SH-SY5Y (cell line): ENCODE results near the gene PDZRN4.

Source experiments
- GATA2 ChIP-seq: IDR thresholded peaks from 2 replicates; pipeline ENCODE4 v1.6.1; 2011; ENCODE audit warnings: mild to moderate bottlenecking, low read depth, low read length
- GATA3 ChIP-seq: IDR thresholded peaks from 2 replicates; pipeline ENCODE4 v1.6.1; 2011; ENCODE audit warnings: low read depth, mild to moderate bottlenecking, low read length, moderate library complexity

PDZRN4 gene

DNA sequence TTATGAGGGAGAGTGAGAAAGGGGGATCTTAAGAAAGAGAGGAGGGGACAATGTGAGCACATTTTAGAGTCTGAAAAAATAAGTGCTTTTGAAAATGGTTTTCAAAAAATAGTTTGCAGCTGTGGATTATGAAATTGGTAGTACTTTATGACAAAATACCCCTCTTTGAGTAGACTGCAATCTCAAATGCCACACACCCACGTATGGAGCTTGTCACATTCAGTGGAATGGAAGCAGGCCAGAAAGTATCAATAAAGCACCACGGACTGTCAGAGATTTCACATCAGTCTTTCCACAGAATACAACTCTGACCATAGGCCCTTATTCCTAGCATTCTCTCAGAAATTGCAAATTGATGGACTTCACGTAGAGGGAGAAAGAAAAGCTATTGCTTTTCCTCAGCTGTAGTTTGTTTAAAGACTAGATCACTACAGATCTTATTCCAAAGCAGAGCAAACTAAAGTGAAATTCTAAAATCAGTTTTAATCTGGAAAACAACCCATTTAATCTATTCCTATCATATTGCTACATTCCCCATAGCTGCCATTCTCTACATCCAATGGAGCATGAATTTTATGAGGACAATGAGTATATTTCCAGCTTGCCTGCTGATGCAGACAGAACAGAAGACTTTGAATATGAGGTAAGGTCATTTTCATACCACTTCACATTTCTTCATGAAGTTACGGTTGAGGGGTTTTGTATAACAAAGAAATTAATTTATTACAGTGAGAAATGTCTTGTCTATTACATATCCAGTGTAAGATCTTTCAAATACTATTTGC, 321.3 kb downstream of the PDZRN4 start:
- TF ChIP-seq GATA3 (no peak), GATA2 (no peak)

- no peak for TF ChIP-seq GATA3
- no peak for TF ChIP-seq GATA2
Measured at GRCh38 chr12:41510470-41510869, 322.4 kb downstream of the PDZRN4 start.

GRCh38 chr12:41511247-41511646, 323.1 kb downstream of the PDZRN4 start:
- no peak for TF ChIP-seq GATA2
- TF ChIP-seq GATA3 = no peak

DNA sequence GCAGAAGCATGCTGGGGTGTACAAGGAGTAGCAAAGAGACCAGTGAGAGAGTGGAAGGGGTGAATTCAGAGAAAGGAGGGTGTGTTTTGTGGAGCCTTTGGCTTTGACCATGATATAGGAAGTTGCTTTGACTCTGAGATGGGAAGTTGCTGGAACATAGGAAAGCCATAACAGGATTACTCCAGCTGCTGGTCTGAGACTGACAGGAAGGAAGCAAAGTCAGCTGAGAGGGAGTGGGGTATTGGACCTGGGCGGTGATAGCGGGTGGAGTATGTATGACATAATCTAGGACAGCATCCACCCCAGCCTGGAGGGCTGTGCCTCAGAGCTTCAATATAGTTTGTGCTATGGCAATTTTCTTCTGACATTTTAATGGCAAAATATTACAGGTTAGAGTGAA, 324.4 kb downstream of the PDZRN4 start:
- TF ChIP-seq GATA2 = no peak
- no peak for TF ChIP-seq GATA3

- no peak for TF ChIP-seq GATA2
- TF ChIP-seq GATA3 = no peak
Measured at GRCh38 chr12:41514021-41514777, 326.1 kb downstream of the PDZRN4 start.

DNA sequence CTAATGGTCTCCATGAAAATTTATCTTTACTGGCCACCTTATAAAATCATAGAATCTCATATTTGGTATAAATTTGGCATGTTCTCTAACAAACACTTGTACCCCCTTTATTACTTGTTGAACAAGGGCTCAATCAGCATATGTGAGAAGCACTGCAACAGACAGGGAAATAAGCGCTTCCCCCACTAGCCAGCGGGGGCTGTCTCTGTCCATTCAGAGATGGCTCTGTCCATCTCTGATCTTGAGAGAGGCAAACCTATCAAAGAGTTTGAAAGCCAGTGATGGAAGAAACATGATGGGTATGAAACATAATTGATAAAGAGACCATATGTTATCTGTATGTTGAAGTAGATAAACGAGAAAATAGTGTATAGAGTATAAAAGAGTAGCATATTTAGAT, 326.8 kb downstream of the PDZRN4 start:
- TF ChIP-seq GATA2 = no peak
- TF ChIP-seq GATA3 = no peak

DNA sequence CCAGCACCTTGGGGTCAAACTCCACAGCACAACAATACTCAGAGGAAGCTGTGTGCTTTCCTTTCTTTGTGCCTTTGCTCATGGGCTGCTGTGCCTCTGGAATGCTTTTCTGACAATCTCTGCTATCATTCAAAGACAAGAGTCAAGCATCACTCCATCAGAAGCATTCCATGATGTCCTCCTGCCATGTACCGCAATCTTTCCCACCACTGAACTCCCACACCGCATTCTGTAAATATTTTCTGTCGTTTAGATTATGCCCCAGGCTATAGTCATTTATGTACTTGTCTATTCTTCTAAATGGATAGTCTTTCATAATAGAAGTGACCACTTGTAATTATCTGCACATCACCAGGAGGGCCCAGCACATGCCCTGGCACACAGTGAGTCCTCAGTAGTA, 327.8 kb downstream of the PDZRN4 start:
- no peak for TF ChIP-seq GATA3

GRCh38 chr12:41520869-41521268, 332.7 kb downstream of the PDZRN4 start:
- TF ChIP-seq GATA2 (no peak), GATA3 (no peak)

- TF ChIP-seq GATA3 = no peak
Measured at GRCh38 chr12:41521872-41522379, 333.8 kb downstream of the PDZRN4 start.

- TF ChIP-seq GATA3 = no peak
- no peak for TF ChIP-seq GATA2
Measured at GRCh38 chr12:41527062-41527461, 338.9 kb downstream of the PDZRN4 start.

DNA sequence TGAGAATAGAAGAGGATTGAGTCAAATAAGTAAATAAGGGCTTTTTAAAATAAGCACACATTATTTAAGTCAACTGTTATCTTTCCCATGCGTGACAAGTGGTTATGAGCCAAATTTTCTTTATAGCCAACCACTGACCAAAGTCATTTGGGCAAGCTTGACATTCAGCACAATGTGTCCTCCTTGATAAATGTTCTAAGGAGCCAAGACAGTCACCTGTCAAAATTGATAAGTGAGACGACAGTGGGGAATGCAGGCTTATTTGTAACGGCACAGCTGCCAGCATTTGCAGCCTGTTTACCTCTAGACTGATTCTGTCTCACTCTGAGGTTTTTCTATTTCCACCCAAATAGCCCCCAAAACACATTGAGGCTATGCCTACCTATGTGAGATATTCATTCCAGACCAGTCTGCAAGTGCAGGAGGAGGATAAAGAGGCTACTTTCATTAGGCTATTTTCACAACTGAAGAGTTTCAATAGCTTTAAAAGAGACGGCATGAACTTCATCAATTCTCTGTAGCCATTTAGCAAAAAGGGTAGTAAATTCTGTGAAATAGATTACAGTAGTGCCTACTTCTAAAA, 339.5 kb downstream of the PDZRN4 start:
- TF ChIP-seq GATA2 (no peak), GATA3 (no peak)

GRCh38 chr12:41528874-41529273, 340.8 kb downstream of the PDZRN4 start:
- TF ChIP-seq GATA2 (no peak), GATA3 (no peak)

DNA sequence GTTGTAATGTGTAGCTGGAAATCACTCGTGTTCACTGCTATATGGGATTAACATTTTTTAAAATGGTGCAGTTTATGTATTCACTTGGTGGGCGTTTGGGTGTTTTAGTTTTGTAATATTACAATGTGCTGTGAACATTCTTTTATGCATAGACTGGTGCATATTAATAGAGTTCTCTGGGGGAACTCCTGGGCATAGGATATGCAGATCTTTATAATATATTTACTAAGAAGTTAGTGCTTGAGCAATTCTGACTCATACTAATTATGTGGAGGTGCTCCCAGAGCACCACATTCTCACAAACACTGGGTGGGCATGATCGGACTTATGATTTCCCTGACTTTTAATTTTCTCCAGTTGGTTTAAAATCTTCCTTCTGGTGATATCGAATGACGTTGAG, 342.3 kb downstream of the PDZRN4 start:
- no peak for TF ChIP-seq GATA2
- no peak for TF ChIP-seq GATA3

- no peak for TF ChIP-seq GATA2
Measured at GRCh38 chr12:41531147-41531829, 343.2 kb downstream of the PDZRN4 start.
